Lower leg skin (tissue), 3 donors: ENCODE results near the gene DCAF15.

Experiments
- CTCF ChIP-seq, 3 donors: fragments of 450-650 bp; IDR thresholded peaks; one replicate each; pipeline ENCODE4 v1.5.1; 2016; ENCODE audit warnings: antibody characterized with exemption in 3 of 3, mild to moderate bottlenecking in 3 of 3, moderate library complexity in 2 of 3
- POLR2A ChIP-seq, 2 donors: fragments of 450-650 bp; IDR thresholded peaks; one replicate each; pipeline ENCODE4 v1.6.1; 2016 to 2017; ENCODE audit warnings: antibody characterized with exemption in 2 of 2, mild to moderate bottlenecking in 1 of 2, moderate library complexity in 1 of 2

- TF ChIP-seq CTCF (IDR thresholded peaks at IDR 0.05) = no peak
- TF ChIP-seq POLR2A (IDR thresholded peaks at IDR 0.05) = no peak
These were observed 28.7 kb downstream of the DCAF15 start for GRCh38 chr19:13981021-13981420.
